Testis (tissue), 2 donors: ENCODE data around the gene COL4A2.

ENCODE experiments used
- POLR2A ChIP-seq: fragments of 450-650 bp; IDR thresholded peaks from one replicate; pipeline ENCODE4 v1.6.1; 2017; ENCODE audit warnings: antibody characterized with exemption, mild to moderate bottlenecking, moderate library complexity
- TF ChIP-seq, protein P1 (sequence below), 3 experiments: fragments of 450-650 bp in 2 of 3; fragments of 200-600 bp in 1 of 3; sonication (generic) in 1 of 3; IDR thresholded peaks; one replicate each; pipeline ENCODE4 v1.5.1; 2016 to 2019; ENCODE audit warnings: antibody characterized with exemption in 3 of 3, mild to moderate bottlenecking in 2 of 3, moderate library complexity in 1 of 3

- TF ChIP-seq, protein P1, sequence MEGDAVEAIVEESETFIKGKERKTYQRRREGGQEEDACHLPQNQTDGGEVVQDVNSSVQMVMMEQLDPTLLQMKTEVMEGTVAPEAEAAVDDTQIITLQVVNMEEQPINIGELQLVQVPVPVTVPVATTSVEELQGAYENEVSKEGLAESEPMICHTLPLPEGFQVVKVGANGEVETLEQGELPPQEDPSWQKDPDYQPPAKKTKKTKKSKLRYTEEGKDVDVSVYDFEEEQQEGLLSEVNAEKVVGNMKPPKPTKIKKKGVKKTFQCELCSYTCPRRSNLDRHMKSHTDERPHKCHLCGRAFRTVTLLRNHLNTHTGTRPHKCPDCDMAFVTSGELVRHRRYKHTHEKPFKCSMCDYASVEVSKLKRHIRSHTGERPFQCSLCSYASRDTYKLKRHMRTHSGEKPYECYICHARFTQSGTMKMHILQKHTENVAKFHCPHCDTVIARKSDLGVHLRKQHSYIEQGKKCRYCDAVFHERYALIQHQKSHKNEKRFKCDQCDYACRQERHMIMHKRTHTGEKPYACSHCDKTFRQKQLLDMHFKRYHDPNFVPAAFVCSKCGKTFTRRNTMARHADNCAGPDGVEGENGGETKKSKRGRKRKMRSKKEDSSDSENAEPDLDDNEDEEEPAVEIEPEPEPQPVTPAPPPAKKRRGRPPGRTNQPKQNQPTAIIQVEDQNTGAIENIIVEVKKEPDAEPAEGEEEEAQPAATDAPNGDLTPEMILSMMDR (IDR thresholded peaks at IDR 0.05) = no peak
- TF ChIP-seq POLR2A = no peak
These were observed 29.6 kb upstream of the COL4A2 start for GRCh38 chr13:110277357-110277975.
